Parathyroid adenoma (tissue), 2 donors: ENCODE data around the gene STK36.
A peak's percentile ranks its signal among the peaks of the same experiment; 100 is the strongest.

Source experiments
- H2AFZ ChIP-seq: fragments of 300-600 bp; sonication (generic); one replicate; pipeline ENCODE4 v1.7.0; 2017; ENCODE audit warnings: antibody characterized with exemption, mild to moderate bottlenecking
- H3K27ac ChIP-seq: fragments of 300-600 bp; sonication (generic); one replicate; pipeline ENCODE4 v1.7.0; 2017
- H3K27me3 ChIP-seq: fragments of 300-600 bp; sonication (generic); one replicate; pipeline ENCODE4 v1.7.0; 2017; ENCODE audit warnings: low read length; ENCODE audit not compliant: control insufficient read depth, insufficient read depth
- H3K36me3 ChIP-seq: fragments of 300-600 bp; sonication (generic); one replicate; pipeline ENCODE4 v1.7.0; 2017; ENCODE audit warnings: low read length; ENCODE audit not compliant: control insufficient read depth, insufficient read depth
- H3K4me1 ChIP-seq: fragments of 300-600 bp; sonication (generic); one replicate; pipeline ENCODE4 v1.7.0; 2017; ENCODE audit warnings: control low read depth
- H3K4me2 ChIP-seq: fragments of 300-600 bp; sonication (generic); one replicate; pipeline ENCODE4 v1.7.0; 2017; ENCODE audit warnings: low read length
- H3K4me3 ChIP-seq: fragments of 300-600 bp; sonication (generic); one replicate; pipeline ENCODE4 v1.7.0; 2017; ENCODE audit warnings: low read depth, low read length
- H3K79me2 ChIP-seq: fragments of 300-600 bp; sonication (generic); one replicate; pipeline ENCODE4 v1.7.0; 2017; ENCODE audit warnings: control low read depth
- H3K9ac ChIP-seq: fragments of 300-600 bp; sonication (generic); one replicate; pipeline ENCODE4 v1.7.0; 2017; ENCODE audit warnings: mild to moderate bottlenecking
- H3K9me3 ChIP-seq: fragments of 300-600 bp; sonication (generic); one replicate; pipeline ENCODE4 v1.7.0; 2017; ENCODE audit warnings: low read length; ENCODE audit not compliant: control insufficient read depth
- CTCF ChIP-seq: fragments of 300-600 bp; sonication (generic); IDR thresholded peaks from one replicate; pipeline ENCODE4 v1.7.0; 2017; ENCODE audit warnings: antibody characterized with exemption, mild to moderate bottlenecking
- donor health status: primary hyperparathyroidism.

Gene STK36

GRCh38 chr2:218648787-218649100 is 23.1 kb upstream of the STK36 start:
- H3K4me1 ChIP-seq, result no peaks in the 10 kb centered on the region
- H3K79me2 ChIP-seq, result no peaks in the 10 kb centered on the region
- H3K9ac ChIP-seq, result no peak overlapping the region
- no peak overlapping the region for H3K4me3 ChIP-seq
- H2AFZ ChIP-seq, result no peak overlapping the region
- no peaks in the 10 kb centered on the region for H3K9me3 ChIP-seq
- H3K27ac ChIP-seq, result no peak overlapping the region
- TF ChIP-seq CTCF, result no peak
- H3K4me2 ChIP-seq, result no peak overlapping the region
- no peaks in the 10 kb centered on the region for H3K36me3 ChIP-seq
- H3K27me3 ChIP-seq, result no peaks in the 10 kb centered on the region

GRCh38 chr2:218655751-218656150 is 16.1 kb upstream of the STK36 start:
- Histone ChIP-seq H3K27me3 (no peaks in the 10 kb centered on the region), H3K79me2 (peaks cover 10% of the 10 kb centered on the region), H3K9ac (no peak overlapping the region), H3K36me3 (no peaks in the 10 kb centered on the region), H3K27ac (no peak overlapping the region), H3K9me3 (no peaks in the 10 kb centered on the region), H3K4me1 (peaks cover 6% of the 10 kb centered on the region), H3K4me2 (no peak overlapping the region), H3K4me3 (no peak overlapping the region), H2AFZ (no peak overlapping the region)
- TF ChIP-seq CTCF, result no peak

GRCh38 chr2:218658671-218659257 is 13.1 kb upstream of the STK36 start:
- peaks cover 10% of the 10 kb centered on the region for H3K79me2 ChIP-seq
- H3K36me3 ChIP-seq, result no peaks in the 10 kb centered on the region
- H3K4me1 ChIP-seq, result peaks cover 6% of the 10 kb centered on the region
- H3K9me3 ChIP-seq, result no peaks in the 10 kb centered on the region
- peak; percentile 43 for TF ChIP-seq CTCF
- H3K4me2 ChIP-seq, result peak overlapping the region; percentile 98
- peak overlapping the region; percentile 91 for H3K4me3 ChIP-seq
- peak overlapping the region; percentile 70 for H3K27ac ChIP-seq
- H3K9ac ChIP-seq, result peak overlapping the region; percentile 8
- no peaks in the 10 kb centered on the region for H3K27me3 ChIP-seq
- H2AFZ ChIP-seq, result peak overlapping the region; percentile 91

- H2AFZ ChIP-seq, result peak within 1 kb of the TSS; percentile 91
- no peak for TF ChIP-seq CTCF
- H3K27me3 ChIP-seq, result no peaks in the 10 kb centered on the region
- H3K27ac ChIP-seq, result peak within 1 kb of the TSS; percentile 70
- peak within 1 kb of the TSS; percentile 91 for H3K4me3 ChIP-seq
- peak within 1 kb of the TSS; percentile 98 for H3K4me2 ChIP-seq
- peaks cover 6% of the 10 kb centered on the region for H3K4me1 ChIP-seq
- H3K9ac ChIP-seq, result peak within 1 kb of the TSS; percentile 8
- peaks cover 10% of the 10 kb centered on the region for H3K79me2 ChIP-seq
- H3K9me3 ChIP-seq, result no peaks in the 10 kb centered on the region
- H3K36me3 ChIP-seq, result no peaks in the 10 kb centered on the region
These were observed 12.5 kb upstream of the STK36 start, which contains the start of the genes BCS1L and ZNF142 for GRCh38 chr2:218659258-218659987. TSS of gene BCS1L (plus strand) at chr2:218659683. CDS start at chr2:218660988, 1,305 bp downstream. TSS of gene ZNF142 (minus strand) at chr2:218659623. CDS start at chr2:218656429, 3,194 bp downstream.
